Upper lobe of left lung (tissue), 4 donors: ENCODE measurements around the gene TCL1A.

ENCODE experiments used
- EP300 ChIP-seq, 4 donors: sonication (generic); formaldehyde crosslinking; IDR thresholded peaks; one replicate each; pipeline ENCODE4 v1.5.1; 2017; ENCODE audit warnings: antibody characterized with exemption in 4 of 4, control low read depth in 2 of 4
- POLR2AphosphoS5 ChIP-seq, 2 donors: sonication (generic); formaldehyde crosslinking; IDR thresholded peaks; one replicate each; pipeline ENCODE4 v1.5.1; 2017; ENCODE audit warnings: antibody characterized with exemption in 2 of 2

DNA sequence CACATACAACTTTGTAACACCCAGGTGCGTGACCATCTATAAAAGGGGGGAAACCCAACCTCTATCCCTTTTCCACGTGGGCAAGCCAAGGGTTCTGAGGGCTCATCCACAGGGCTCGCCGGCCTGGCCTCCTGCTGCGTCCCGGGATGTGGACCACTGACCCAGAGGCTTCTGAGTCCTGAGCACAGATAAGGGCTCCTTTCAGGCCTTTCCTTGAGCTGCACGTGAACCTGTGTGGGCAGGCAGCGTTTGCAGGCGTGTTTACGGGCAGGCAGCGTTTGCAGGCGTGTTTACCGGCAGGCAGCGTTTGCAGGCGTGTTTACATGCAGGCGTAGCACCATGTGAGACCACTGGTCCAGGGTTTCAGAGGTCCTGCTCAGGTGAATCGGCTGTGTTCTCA lies 3.8 kb downstream of the TCL1A start:
- no peak for TF ChIP-seq POLR2AphosphoS5 (IDR thresholded peaks at IDR 0.05)
- no peak for TF ChIP-seq EP300 (IDR thresholded peaks at IDR 0.05)
